ENCODE results near the gene HS3ST3A1.

Gene HS3ST3A1

GRCh38 chr17:13640551-13640950, 38.8 kb upstream of the HS3ST3A1 start:
- no peak for TF ChIP-seq CTCF (conservative IDR thresholded peaks at IDR 0.05)
- H3K27ac ChIP-seq, result no peak overlapping the region

- no peak for TF ChIP-seq CTCF (conservative IDR thresholded peaks at IDR 0.05)
These were observed 37.2 kb upstream of the HS3ST3A1 start for GRCh38 chr17:13638855-13639458.

GRCh38 chr17:13636951-13637350, 35.2 kb upstream of the HS3ST3A1 start:
- no peak overlapping the region for H3K27ac ChIP-seq

More at GRCh38 chr17:13638855-13639458, 37.2 kb upstream of the HS3ST3A1 start:
- no peak overlapping the region for H3K27ac ChIP-seq

GRCh38 chr17:13635951-13636350, 34.2 kb upstream of the HS3ST3A1 start:
- H3K27ac ChIP-seq, result no peak overlapping the region
- no peak for TF ChIP-seq CTCF (conservative IDR thresholded peaks at IDR 0.05)

More at GRCh38 chr17:13636951-13637350, 35.2 kb upstream of the HS3ST3A1 start:
- no peak for TF ChIP-seq CTCF (conservative IDR thresholded peaks at IDR 0.05)

GRCh38 chr17:13634021-13634420, 32.3 kb upstream of the HS3ST3A1 start:
- no peak for TF ChIP-seq CTCF (conservative IDR thresholded peaks at IDR 0.05)
- H3K27ac ChIP-seq, result no peak overlapping the region

GRCh38 chr17:13631529-13631928, 29.8 kb upstream of the HS3ST3A1 start:
- no peak overlapping the region for H3K27ac ChIP-seq
- no peak for TF ChIP-seq CTCF (conservative IDR thresholded peaks at IDR 0.05)

- H3K27ac ChIP-seq, result no peak overlapping the region
- no peak for TF ChIP-seq CTCF (conservative IDR thresholded peaks at IDR 0.05)
These were observed 25.0 kb upstream of the HS3ST3A1 start for GRCh38 chr17:13626703-13627102.

Data from VCaP (cell line).